NCI-H187 treated with DMSO at 0.1 percent for 48 hours (cell line): ENCODE measurements around the gene PCP2.

Source experiments
- DNase-seq: peaks from one replicate; lab custom pipeline; 2025; lab: John Stamatoyannopoulos, UW

PCP2 gene

GRCh38 chr19:7618771-7619510, 14.6 kb downstream of the PCP2 start:
- DNase-seq, result no peak

GRCh38 chr19:7618348-7618747, 15.2 kb downstream of the PCP2 start:
- DNase-seq, result no peak

- DNase-seq, result no peak
Observed at GRCh38 chr19:7617735-7618134, 15.8 kb downstream of the PCP2 start.

- no peak for DNase-seq
Observed at GRCh38 chr19:7617172-7617571, 16.3 kb downstream of the PCP2 start.

- no peak for DNase-seq
Observed at GRCh38 chr19:7614859-7615741, 18.4 kb downstream of the PCP2 start.

- no peak for DNase-seq
Observed at GRCh38 chr19:7612282-7613274, 20.9 kb downstream of the PCP2 start.

GRCh38 chr19:7611541-7612279, 21.8 kb downstream of the PCP2 start:
- DNase-seq, result no peak

- DNase-seq, result no peak
Observed at GRCh38 chr19:7610491-7611240, 22.9 kb downstream of the PCP2 start.

- no peak for DNase-seq
Observed at GRCh38 chr19:7607874-7608560, 25.5 kb downstream of the PCP2 start.

GRCh38 chr19:7607212-7607873, 26.2 kb downstream of the PCP2 start:
- no peak for DNase-seq

- DNase-seq, result no peak
Observed at GRCh38 chr19:7606289-7606688, 27.2 kb downstream of the PCP2 start.

- DNase-seq, result no peak
Observed at GRCh38 chr19:7605490-7606222, 27.9 kb downstream of the PCP2 start.

- no peak for DNase-seq
Observed at GRCh38 chr19:7603919-7604318, 29.6 kb downstream of the PCP2 start.

GRCh38 chr19:7602935-7603497, 30.5 kb downstream of the PCP2 start:
- DNase-seq, result no peak

- no peak for DNase-seq
Observed at GRCh38 chr19:7602240-7602934, 31.1 kb downstream of the PCP2 start.

GRCh38 chr19:7600721-7601120, 32.8 kb downstream of the PCP2 start:
- DNase-seq, result no peak

GRCh38 chr19:7598180-7598579, 35.3 kb downstream of the PCP2 start:
- DNase-seq, result no peak

- no peak for DNase-seq
Observed at GRCh38 chr19:7597689-7598088, 35.8 kb downstream of the PCP2 start.
